Measurements from ENCODE around the gene GTF2I.
"Not testable (repeated sequence)": the region's sequence is repeated elsewhere in the genome, so short reads cannot be mapped to it uniquely, and the experiment has no call there.

The GTF2I gene

DNA sequence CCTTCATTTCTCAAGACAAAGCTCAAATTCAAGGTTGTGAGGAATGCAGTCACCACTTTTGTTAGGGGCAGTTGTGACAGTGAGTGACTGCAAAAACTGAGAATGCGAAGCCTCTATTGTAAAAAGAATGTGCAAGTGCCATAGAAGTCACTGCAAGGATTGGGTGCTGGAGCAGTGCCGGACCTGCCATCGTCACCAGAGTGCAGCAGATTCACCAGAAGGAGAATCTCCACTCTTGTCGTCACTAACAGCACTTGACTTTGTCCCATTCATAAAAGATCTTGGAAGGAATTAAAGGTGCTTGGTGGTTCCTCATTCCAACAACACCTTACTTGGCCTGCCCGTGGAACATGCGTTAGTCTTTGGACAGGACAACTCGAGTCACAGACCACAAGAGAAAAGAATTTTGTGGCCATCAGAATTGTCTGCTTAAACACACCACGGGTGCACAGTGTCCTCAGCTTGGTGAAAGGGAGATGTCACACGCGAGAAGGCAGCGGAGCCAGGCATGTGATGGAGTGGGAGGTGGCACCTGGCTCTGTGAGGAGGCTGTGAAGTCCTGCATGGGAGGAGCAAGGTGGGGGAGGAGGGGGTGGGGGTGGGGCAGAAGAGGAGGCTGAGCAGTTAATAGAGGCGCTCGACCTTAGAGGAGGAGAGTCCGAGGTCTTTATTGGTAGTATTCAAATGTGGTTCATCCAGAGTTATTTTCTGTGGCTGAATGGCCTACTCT, 82.6 kb downstream of the GTF2I start:
- not testable (repeated sequence) for H3K27me3 ChIP-seq (ENCODE audit: control insufficient read depth, insufficient read depth, low read length); H3K9ac ChIP-seq (ENCODE audit: low read length); H3K27ac ChIP-seq (ENCODE audit: low read depth, low read length); H3K4me1 ChIP-seq (ENCODE audit: control insufficient read depth, insufficient read depth, low read length); H3K36me3 ChIP-seq (ENCODE audit: control insufficient read depth, insufficient read depth, low read length); H3K4me3 ChIP-seq (ENCODE audit: low read length)

GRCh38 chr7:74743936-74744557, 86.5 kb downstream of the GTF2I start:
- not testable (repeated sequence) for H3K27me3 ChIP-seq (ENCODE audit: control insufficient read depth, insufficient read depth, low read length); H3K4me3 ChIP-seq (ENCODE audit: low read length); H3K36me3 ChIP-seq (ENCODE audit: control insufficient read depth, insufficient read depth, low read length); H3K27ac ChIP-seq (ENCODE audit: low read depth, low read length); H3K9ac ChIP-seq (ENCODE audit: low read length); H3K4me1 ChIP-seq (ENCODE audit: control insufficient read depth, insufficient read depth, low read length)

GRCh38 chr7:74753921-74754482, 96.5 kb downstream of the GTF2I start:
- not testable (repeated sequence) for H3K36me3 ChIP-seq (ENCODE audit: control insufficient read depth, insufficient read depth, low read length); H3K4me3 ChIP-seq (ENCODE audit: low read length); H3K27ac ChIP-seq (ENCODE audit: low read depth, low read length); H3K9ac ChIP-seq (ENCODE audit: low read length); H3K4me1 ChIP-seq (ENCODE audit: control insufficient read depth, insufficient read depth, low read length); H3K27me3 ChIP-seq (ENCODE audit: control insufficient read depth, insufficient read depth, low read length)

- H3K27ac ChIP-seq (ENCODE audit: low read depth, low read length); H3K4me1 ChIP-seq (ENCODE audit: control insufficient read depth, insufficient read depth, low read length); H3K9ac ChIP-seq (ENCODE audit: low read length); H3K4me3 ChIP-seq (ENCODE audit: low read length); H3K36me3 ChIP-seq (ENCODE audit: control insufficient read depth, insufficient read depth, low read length); H3K27me3 ChIP-seq (ENCODE audit: control insufficient read depth, insufficient read depth, low read length): not testable (repeated sequence)
These were observed 99.2 kb downstream of the GTF2I start for GRCh38 chr7:74756673-74757072.

- not testable (repeated sequence) for H3K4me3 ChIP-seq (ENCODE audit: low read length); H3K4me1 ChIP-seq (ENCODE audit: control insufficient read depth, insufficient read depth, low read length); H3K9ac ChIP-seq (ENCODE audit: low read length); H3K36me3 ChIP-seq (ENCODE audit: control insufficient read depth, insufficient read depth, low read length); H3K27ac ChIP-seq (ENCODE audit: low read depth, low read length); H3K27me3 ChIP-seq (ENCODE audit: control insufficient read depth, insufficient read depth, low read length)
These were observed 100.8 kb downstream of the GTF2I start for GRCh38 chr7:74758268-74758667.

DNA sequence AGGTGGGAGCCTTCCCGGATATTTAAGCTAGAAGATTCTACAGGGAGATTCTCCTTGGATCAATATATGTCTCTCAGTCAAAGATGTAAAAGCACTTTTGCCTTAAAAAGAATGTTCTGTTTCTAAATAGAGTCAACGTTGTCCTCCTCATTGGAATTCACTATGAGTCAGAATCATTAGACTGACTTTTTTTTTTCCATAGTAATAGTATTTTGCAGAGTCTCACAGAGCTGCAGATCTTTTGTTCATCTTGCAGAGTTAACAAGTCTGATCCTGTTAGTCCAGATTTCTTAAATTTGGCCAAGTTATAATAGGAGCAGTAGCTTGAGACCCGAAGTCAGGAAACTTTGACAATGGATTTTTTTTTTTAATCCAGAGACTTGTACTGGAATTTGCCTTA, 101.5 kb downstream of the GTF2I start:
- not testable (repeated sequence) for H3K27ac ChIP-seq (ENCODE audit: low read depth, low read length); H3K27me3 ChIP-seq (ENCODE audit: control insufficient read depth, insufficient read depth, low read length); H3K9ac ChIP-seq (ENCODE audit: low read length); H3K4me3 ChIP-seq (ENCODE audit: low read length); H3K36me3 ChIP-seq (ENCODE audit: control insufficient read depth, insufficient read depth, low read length); H3K4me1 ChIP-seq (ENCODE audit: control insufficient read depth, insufficient read depth, low read length)

GRCh38 chr7:74765205-74765918, 107.8 kb downstream of the GTF2I start:
- H3K9ac ChIP-seq (ENCODE audit: low read length); H3K4me3 ChIP-seq (ENCODE audit: low read length); H3K4me1 ChIP-seq (ENCODE audit: control insufficient read depth, insufficient read depth, low read length); H3K36me3 ChIP-seq (ENCODE audit: control insufficient read depth, insufficient read depth, low read length); H3K27ac ChIP-seq (ENCODE audit: low read depth, low read length); H3K27me3 ChIP-seq (ENCODE audit: control insufficient read depth, insufficient read depth, low read length): not testable (repeated sequence)

DNA sequence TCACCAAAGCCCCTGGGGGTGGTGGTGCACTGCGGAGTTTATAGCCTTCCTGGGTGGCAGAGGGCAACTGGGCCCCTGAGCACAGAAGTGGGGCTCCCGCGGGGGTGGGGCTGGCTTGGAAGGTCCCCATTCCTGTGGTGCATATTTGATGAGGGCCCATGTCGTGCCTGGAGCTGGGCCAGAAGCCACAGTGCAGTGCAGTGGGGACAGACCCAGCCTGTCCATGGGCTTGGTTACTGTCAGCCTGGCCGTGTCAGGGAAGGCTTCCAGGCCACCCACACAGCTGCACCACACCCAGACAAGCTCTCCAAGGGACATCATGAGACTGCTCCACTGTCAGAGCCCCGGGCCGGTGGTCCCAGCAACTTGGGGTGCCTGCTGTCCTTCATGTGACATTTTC, 109.0 kb downstream of the GTF2I start:
- not testable (repeated sequence) for H3K9ac ChIP-seq (ENCODE audit: low read length); H3K27ac ChIP-seq (ENCODE audit: low read depth, low read length); H3K36me3 ChIP-seq (ENCODE audit: control insufficient read depth, insufficient read depth, low read length); H3K4me1 ChIP-seq (ENCODE audit: control insufficient read depth, insufficient read depth, low read length); H3K4me3 ChIP-seq (ENCODE audit: low read length); H3K27me3 ChIP-seq (ENCODE audit: control insufficient read depth, insufficient read depth, low read length)

GRCh38 chr7:74766991-74767390, 109.5 kb downstream of the GTF2I start:
- not testable (repeated sequence) for H3K4me3 ChIP-seq (ENCODE audit: low read length); H3K27ac ChIP-seq (ENCODE audit: low read depth, low read length); H3K9ac ChIP-seq (ENCODE audit: low read length)

DNA sequence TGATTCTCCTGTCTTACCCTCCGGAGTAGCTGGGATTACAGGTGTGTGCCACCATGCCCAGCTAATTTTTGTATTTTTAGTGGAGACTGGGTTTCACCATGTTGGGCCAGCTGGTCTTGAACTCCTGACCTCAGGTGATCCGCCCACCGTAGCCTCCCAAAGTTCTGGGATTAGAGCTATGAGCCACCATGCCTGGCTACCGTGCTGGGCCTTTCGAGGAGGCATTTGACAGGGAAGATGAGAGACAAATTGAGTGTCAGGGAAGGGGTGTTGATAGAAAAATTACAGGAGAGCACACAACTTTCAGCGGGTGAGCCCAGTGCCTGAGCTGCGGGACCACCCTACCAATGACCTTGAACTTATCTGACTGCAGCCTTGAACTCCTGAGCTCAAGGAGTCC, 112.5 kb downstream of the GTF2I start:
- not testable (repeated sequence) for H3K4me1 ChIP-seq (ENCODE audit: control insufficient read depth, insufficient read depth, low read length); H3K4me3 ChIP-seq (ENCODE audit: low read length); H3K27ac ChIP-seq (ENCODE audit: low read depth, low read length); H3K9ac ChIP-seq (ENCODE audit: low read length); H3K27me3 ChIP-seq (ENCODE audit: control insufficient read depth, insufficient read depth, low read length); H3K36me3 ChIP-seq (ENCODE audit: control insufficient read depth, insufficient read depth, low read length)

More at GRCh38 chr7:74766991-74767390, 109.5 kb downstream of the GTF2I start:
- H3K27me3 ChIP-seq (ENCODE audit: control insufficient read depth, insufficient read depth, low read length); H3K36me3 ChIP-seq (ENCODE audit: control insufficient read depth, insufficient read depth, low read length); H3K4me1 ChIP-seq (ENCODE audit: control insufficient read depth, insufficient read depth, low read length): not testable (repeated sequence)

GRCh38 chr7:74772093-74772492, 114.6 kb downstream of the GTF2I start:
- not testable (repeated sequence) for H3K9ac ChIP-seq (ENCODE audit: low read length); H3K27ac ChIP-seq (ENCODE audit: low read depth, low read length); H3K36me3 ChIP-seq (ENCODE audit: control insufficient read depth, insufficient read depth, low read length); H3K4me3 ChIP-seq (ENCODE audit: low read length); H3K27me3 ChIP-seq (ENCODE audit: control insufficient read depth, insufficient read depth, low read length); H3K4me1 ChIP-seq (ENCODE audit: control insufficient read depth, insufficient read depth, low read length)

DNA sequence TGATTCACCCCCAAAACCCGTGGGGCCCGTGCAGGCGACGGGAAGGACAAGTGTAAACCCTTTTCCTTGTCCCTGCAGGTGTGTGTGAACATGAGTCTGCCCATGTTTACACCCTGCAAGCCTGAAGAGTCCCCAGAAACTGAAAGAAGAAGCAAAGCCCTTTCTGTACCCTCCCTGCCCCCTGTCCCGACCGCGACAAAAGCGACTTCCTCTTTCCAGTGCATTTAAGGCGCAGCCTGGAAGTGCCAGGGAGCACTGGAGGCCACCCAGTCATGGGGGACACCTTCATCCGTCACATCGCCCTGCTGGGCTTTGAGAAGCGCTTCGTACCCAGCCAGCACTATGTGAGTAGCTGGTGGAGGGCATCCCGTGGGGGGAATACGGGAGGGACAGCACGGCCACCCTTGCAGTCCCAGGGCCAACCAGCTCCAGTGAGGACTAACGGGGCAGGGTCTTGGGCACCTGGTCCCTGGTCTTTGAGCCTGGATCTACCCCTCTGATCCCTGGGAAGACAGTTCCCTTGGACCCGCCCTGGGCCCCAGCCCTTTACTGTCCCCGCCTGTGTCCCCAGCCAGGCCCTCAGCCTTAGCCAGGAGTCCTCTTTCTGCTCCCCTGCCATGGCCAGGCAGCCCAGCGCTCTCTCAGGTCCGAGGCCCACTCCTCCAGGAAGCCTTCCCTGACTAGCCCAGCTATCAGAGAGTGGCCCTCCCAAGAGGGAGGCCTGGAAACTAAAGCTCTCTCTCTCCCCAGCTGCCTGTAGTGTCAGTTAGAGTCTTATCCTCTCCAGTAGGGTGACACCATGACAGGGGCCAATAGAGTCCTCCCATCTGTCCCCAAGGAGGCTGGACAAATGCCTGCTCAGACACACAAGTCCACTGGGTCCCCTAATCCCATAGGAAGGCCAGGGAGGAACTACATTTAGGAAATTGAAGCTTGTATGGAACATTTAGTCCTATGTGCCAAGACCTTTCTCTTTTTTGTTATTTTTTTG, 116.5 kb downstream of the GTF2I start, which contains the start of gene NCF1:
TSS of gene NCF1 (plus strand) at position 252 of the 991 bp plus-strand sequence. CDS start at position 273, 21 bp downstream.
- not testable (repeated sequence) for H3K27me3 ChIP-seq (ENCODE audit: control insufficient read depth, insufficient read depth, low read length); H3K4me3 ChIP-seq (ENCODE audit: low read length); H3K9ac ChIP-seq (ENCODE audit: low read length); H3K27ac ChIP-seq (ENCODE audit: low read depth, low read length); H3K36me3 ChIP-seq (ENCODE audit: control insufficient read depth, insufficient read depth, low read length); H3K4me1 ChIP-seq (ENCODE audit: control insufficient read depth, insufficient read depth, low read length)
